ENCODE data around the gene CA10.

The CA10 gene

GRCh38 chr17:51740531-51740930, 418.0 kb downstream of the CA10 start:
- no peaks in the 10 kb centered on the region for H3F3A ChIP-seq (ENCODE audit: insufficient read depth)
- H2AFZ ChIP-seq (ENCODE audit: low read depth, low read length, severe bottlenecking), result no peak overlapping the region
- no peak overlapping the region for H3K27ac ChIP-seq (ENCODE audit: low read depth, low read length)
- H3K4me2 ChIP-seq (ENCODE audit: low read depth, low read length, poor library complexity, severe bottlenecking), result no peak overlapping the region
- no peaks in the 10 kb centered on the region for H3K9me3 ChIP-seq (ENCODE audit: insufficient read depth, low read length)
- H3K4me3 ChIP-seq (ENCODE audit: insufficient read depth, low read length, poor library complexity, severe bottlenecking), result no peak overlapping the region
- H3K9ac ChIP-seq (ENCODE audit: low read length), result no peak overlapping the region
- H3K79me2 ChIP-seq (ENCODE audit: insufficient read depth, low read length), result no peaks in the 10 kb centered on the region
- no peaks in the 10 kb centered on the region for H4K20me1 ChIP-seq (ENCODE audit: low read depth, low read length)
- H3K36me3 ChIP-seq (ENCODE audit: low read length), result no peaks in the 10 kb centered on the region
- no peaks in the 10 kb centered on the region for H3K27me3 ChIP-seq (ENCODE audit: low read length)
- TF ChIP-seq EZH2phosphoT487 (conservative IDR thresholded peaks at IDR 0.05; ENCODE audit: low read length) (no peak), CTCF (IDR thresholded peaks at IDR 0.05; ENCODE audit: insufficient read depth, low read length, poor library complexity, severe bottlenecking) (no peak)
- no peaks in the 10 kb centered on the region for H3K9me2 ChIP-seq (replicated peaks; ENCODE audit: insufficient read depth, low read length)

GRCh38 chr17:51739245-51739886, 419.1 kb downstream of the CA10 start:
- no peaks in the 10 kb centered on the region for H3K79me2 ChIP-seq (ENCODE audit: insufficient read depth, low read length)
- no peak overlapping the region for H3K9ac ChIP-seq (ENCODE audit: low read length)
- no peaks in the 10 kb centered on the region for H3F3A ChIP-seq (ENCODE audit: insufficient read depth)
- H4K20me1 ChIP-seq (ENCODE audit: low read depth, low read length), result no peaks in the 10 kb centered on the region
- no peak overlapping the region for H2AFZ ChIP-seq (ENCODE audit: low read depth, low read length, severe bottlenecking)
- H3K9me2 ChIP-seq (replicated peaks; ENCODE audit: insufficient read depth, low read length), result no peaks in the 10 kb centered on the region
- no peak overlapping the region for H3K27ac ChIP-seq (ENCODE audit: low read depth, low read length)
- no peaks in the 10 kb centered on the region for H3K27me3 ChIP-seq (ENCODE audit: low read length)
- no peaks in the 10 kb centered on the region for H3K36me3 ChIP-seq (ENCODE audit: low read length)
- H3K4me3 ChIP-seq (ENCODE audit: insufficient read depth, low read length, poor library complexity, severe bottlenecking), result no peak overlapping the region
- no peaks in the 10 kb centered on the region for H3K9me3 ChIP-seq (ENCODE audit: insufficient read depth, low read length)
- TF ChIP-seq EZH2phosphoT487 (conservative IDR thresholded peaks at IDR 0.05; ENCODE audit: low read length) (no peak), CTCF (IDR thresholded peaks at IDR 0.05; ENCODE audit: insufficient read depth, low read length, poor library complexity, severe bottlenecking) (no peak)
- no peak overlapping the region for H3K4me2 ChIP-seq (ENCODE audit: low read depth, low read length, poor library complexity, severe bottlenecking)

GRCh38 chr17:51736356-51736755, 422.2 kb downstream of the CA10 start:
- Histone ChIP-seq H3K9me3 (ENCODE audit: insufficient read depth, low read length) (no peaks in the 10 kb centered on the region), H3K27ac (ENCODE audit: low read depth, low read length) (no peak overlapping the region), H2AFZ (ENCODE audit: low read depth, low read length, severe bottlenecking) (no peak overlapping the region), H3K79me2 (ENCODE audit: insufficient read depth, low read length) (no peaks in the 10 kb centered on the region), H3K27me3 (ENCODE audit: low read length) (no peaks in the 10 kb centered on the region), H4K20me1 (ENCODE audit: low read depth, low read length) (no peaks in the 10 kb centered on the region), H3K4me3 (ENCODE audit: insufficient read depth, low read length, poor library complexity, severe bottlenecking) (no peak overlapping the region), H3K9me2 (replicated peaks; ENCODE audit: insufficient read depth, low read length) (no peaks in the 10 kb centered on the region), H3K4me2 (ENCODE audit: low read depth, low read length, poor library complexity, severe bottlenecking) (no peak overlapping the region), H3K9ac (ENCODE audit: low read length) (no peak overlapping the region), H3F3A (ENCODE audit: insufficient read depth) (no peaks in the 10 kb centered on the region), H3K36me3 (ENCODE audit: low read length) (no peaks in the 10 kb centered on the region)
- TF ChIP-seq CTCF (IDR thresholded peaks at IDR 0.05; ENCODE audit: insufficient read depth, low read length, poor library complexity, severe bottlenecking) (no peak), EZH2phosphoT487 (conservative IDR thresholded peaks at IDR 0.05; ENCODE audit: low read length) (no peak)

Measured in SU-DHL-6 (cell line).